OCI-LY7 (cell line): ENCODE measurements around the gene CCDC184. TPM values are rescaled to one million over a fixed set of nuclear protein-coding genes. Genes with fewer than 3 reads are reported as not detected.

Experiments
- BruUV-seq: library from RNA; stranded (reverse); fragments of 400-500 nt; replicated peaks from 2 replicates; lab custom pipeline; 2021; lab: Mats Ljungman, UMichigan
- CTCF ChIA-PET: fragments of 300-600 bp; sonication (Branson Sonifier 250); formaldehyde crosslinking; loops from one replicate; lab custom pipeline; 2022; ENCODE audit warnings: antibody characterized with exemption; ENCODE audit not compliant: unreplicated experiment; lab: Charles Lee
- POLR2A ChIA-PET: fragments of 300-600 bp; sonication (Branson Sonifier 250); formaldehyde crosslinking; loops from one replicate; lab custom pipeline; 2022; ENCODE audit warnings: antibody characterized with exemption; lab: Charles Lee
- DNase-seq: peaks from one replicate; pipeline ENCODE4 v3.0.0-alpha.2; 2015; ENCODE audit warnings: low spot score
- H2AFZ ChIP-seq: fragments of 200-600 bp; sonication (generic), shearing (Covaris generic); 2 replicates; pipeline ENCODE4 v1.6.1; 2014; ENCODE audit warnings: mild to moderate bottlenecking, antibody characterized with exemption, low read length, moderate library complexity
- H3K27ac ChIP-seq: fragments of 200-600 bp; sonication (generic); 2 replicates; pipeline ENCODE4 v1.5.1; 2014; ENCODE audit warnings: mixed run types, low read depth, mild to moderate bottlenecking, moderate library complexity, low read length, inconsistent platforms; ENCODE audit not compliant: poor library complexity, severe bottlenecking
- H3K36me3 ChIP-seq: fragments of 200-600 bp; sonication (generic); 2 replicates; pipeline ENCODE4 v1.6.1; 2014; ENCODE audit warnings: mild to moderate bottlenecking, antibody characterized with exemption, low read length, moderate library complexity, mixed read lengths; ENCODE audit not compliant: insufficient read depth
- H3K4me1 ChIP-seq: fragments of 200-600 bp; sonication (generic); 2 replicates; pipeline ENCODE4 v1.5.1; 2014; ENCODE audit warnings: mild to moderate bottlenecking, low read length; ENCODE audit not compliant: insufficient read depth, poor library complexity, severe bottlenecking
- H3K4me2 ChIP-seq: fragments of 200-600 bp; sonication (generic); 2 replicates; pipeline ENCODE4 v1.6.1; 2014; ENCODE audit warnings: mild to moderate bottlenecking, low read length
- H3K4me3 ChIP-seq: fragments of 200-600 bp; sonication (generic); 2 replicates; pipeline ENCODE4 v1.5.1; 2014; ENCODE audit warnings: mild to moderate bottlenecking, low read depth, low read length; ENCODE audit not compliant: poor library complexity, severe bottlenecking
- H3K79me2 ChIP-seq: fragments of 200-600 bp; sonication (generic); 2 replicates; pipeline ENCODE4 v1.6.1; 2016; ENCODE audit warnings: low read depth, mild to moderate bottlenecking, low read length, moderate library complexity, mixed read lengths; ENCODE audit not compliant: insufficient read depth
- H3K9me2 ChIP-seq: fragments of 200-600 bp; sonication (generic); 2 replicates; pipeline ENCODE4 v1.6.1; 2016; ENCODE audit warnings: mild to moderate bottlenecking, low read length, mixed read lengths; ENCODE audit not compliant: insufficient read depth
- H3K9me3 ChIP-seq: fragments of 200-600 bp; sonication (generic); 2 replicates; pipeline ENCODE4 v1.6.1; 2014; ENCODE audit warnings: mild to moderate bottlenecking, mixed run types, low read length, mixed read lengths
- H4K20me1 ChIP-seq: fragments of 200-600 bp; sonication (generic); 2 replicates; pipeline ENCODE4 v1.6.1; 2014; ENCODE audit warnings: mild to moderate bottlenecking, antibody characterized with exemption, low read length, moderate library complexity, mixed read lengths; ENCODE audit not compliant: insufficient read depth
- EZH2phosphoT487 ChIP-seq: fragments of 200-600 bp; sonication (generic); IDR thresholded peaks from 2 replicates; pipeline ENCODE4 v1.6.1; 2018; ENCODE audit warnings: low read depth, borderline replicate concordance, mild to moderate bottlenecking, mixed run types, antibody characterized with exemption, low read length, moderate library complexity, mixed read lengths
- intact Hi-C: fragments of 100-400 bp; cut with micrococcal nuclease; formaldehyde crosslinking; loops from one replicate; pipeline ENCODE4 v1.10.0; 2022; ENCODE audit not compliant: unreplicated experiment
- total RNA-seq, 2 experiments: library from RNA; depleted of rRNA in 1 of 2; stranded (reverse); fragments of >200 nt in 1 of 2; shearing (Covaris generic) in 1 of 2; gene quantifications; 2 replicates each; pipeline ENCODE4 v1.2.3, GENCODE V29; 2014 to 2022
- TF ChIP-seq, protein P1 (sequence below): fragments of 200-600 bp; sonication (generic); conservative IDR thresholded peaks from 2 replicates; pipeline ENCODE4 v1.5.1; 2014; ENCODE audit warnings: mild to moderate bottlenecking, antibody characterized with exemption, low read length, moderate library complexity, mixed read lengths

Gene CCDC184
- total RNA-seq, 2 experiments from 2014 or later, result not detected

DNA sequence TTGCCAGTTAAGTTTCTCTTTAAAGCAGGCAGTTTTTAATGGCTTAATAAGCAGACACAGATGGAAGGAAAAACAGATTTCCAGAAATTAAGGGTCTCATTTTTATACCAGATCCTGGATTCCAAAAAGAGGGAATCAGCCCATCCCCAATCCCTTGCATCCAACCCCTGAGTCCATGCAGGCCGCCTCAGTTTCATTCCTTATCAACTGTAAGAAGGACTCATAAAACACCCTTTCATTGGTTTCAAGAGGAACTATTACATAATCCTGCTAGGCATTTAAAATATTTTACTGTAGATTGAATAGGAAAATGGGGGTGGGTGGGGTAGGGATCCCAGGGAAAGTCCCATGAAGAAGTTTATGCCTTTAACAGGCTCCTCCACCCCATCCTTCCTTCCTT is 9.4 kb downstream of the CCDC184 start:
- Histone ChIP-seq H3K36me3 (no peaks in the 10 kb centered on the region), H4K20me1 (no peaks in the 10 kb centered on the region), H3K4me1 (peaks cover 7% of the 10 kb centered on the region), H3K27ac (no peak overlapping the region), H3K79me2 (no peaks in the 10 kb centered on the region), H3K4me2 (no peak overlapping the region), H2AFZ (no peak overlapping the region), H3K9me3 (no peaks in the 10 kb centered on the region), H3K9me2 (no peaks in the 10 kb centered on the region), H3K4me3 (no peak overlapping the region)
- intact Hi-C loops, result no loop called here
- TF ChIP-seq EZH2phosphoT487, result no peak
- TF ChIP-seq, protein P1, sequence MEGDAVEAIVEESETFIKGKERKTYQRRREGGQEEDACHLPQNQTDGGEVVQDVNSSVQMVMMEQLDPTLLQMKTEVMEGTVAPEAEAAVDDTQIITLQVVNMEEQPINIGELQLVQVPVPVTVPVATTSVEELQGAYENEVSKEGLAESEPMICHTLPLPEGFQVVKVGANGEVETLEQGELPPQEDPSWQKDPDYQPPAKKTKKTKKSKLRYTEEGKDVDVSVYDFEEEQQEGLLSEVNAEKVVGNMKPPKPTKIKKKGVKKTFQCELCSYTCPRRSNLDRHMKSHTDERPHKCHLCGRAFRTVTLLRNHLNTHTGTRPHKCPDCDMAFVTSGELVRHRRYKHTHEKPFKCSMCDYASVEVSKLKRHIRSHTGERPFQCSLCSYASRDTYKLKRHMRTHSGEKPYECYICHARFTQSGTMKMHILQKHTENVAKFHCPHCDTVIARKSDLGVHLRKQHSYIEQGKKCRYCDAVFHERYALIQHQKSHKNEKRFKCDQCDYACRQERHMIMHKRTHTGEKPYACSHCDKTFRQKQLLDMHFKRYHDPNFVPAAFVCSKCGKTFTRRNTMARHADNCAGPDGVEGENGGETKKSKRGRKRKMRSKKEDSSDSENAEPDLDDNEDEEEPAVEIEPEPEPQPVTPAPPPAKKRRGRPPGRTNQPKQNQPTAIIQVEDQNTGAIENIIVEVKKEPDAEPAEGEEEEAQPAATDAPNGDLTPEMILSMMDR, result no peak
- no peak for DNase-seq
- ChIA-PET POLR2A (interaction anchor here (1.4 kb wide), 1 partner anchor 11 kb away, joined by 3 read pairs; no protein-coding TSS in a partner anchor), CTCF (no interaction called here)
- no TSS peak for BruUV-seq

DNA sequence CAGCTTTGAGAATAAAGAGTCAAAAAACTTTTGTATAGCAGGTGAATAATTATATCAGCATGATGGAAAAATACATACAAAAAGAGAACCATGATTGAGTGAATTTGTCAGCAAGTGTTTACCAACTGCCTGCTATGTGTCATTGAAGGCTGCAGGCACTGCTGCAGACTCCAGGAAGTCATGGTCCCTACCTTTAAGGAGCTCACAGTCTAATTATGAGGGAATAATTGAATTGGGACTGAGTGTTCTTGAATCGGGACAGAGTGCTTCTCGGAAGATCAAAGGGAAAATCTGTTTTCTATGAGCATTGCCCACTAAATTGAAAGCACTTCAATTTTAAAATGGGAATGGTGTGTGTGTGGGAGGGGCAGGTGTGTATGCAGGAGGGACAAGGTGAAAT is 10.2 kb downstream of the CCDC184 start:
- TF ChIP-seq, protein P1, result no peak
- TF ChIP-seq EZH2phosphoT487, result no peak
- ChIA-PET POLR2A (interaction anchor here (0.6 to 1.4 kb wide), 2 partner anchors 11 to 64 kb away, joined by 3 read pairs; no protein-coding TSS in a partner anchor), CTCF (no interaction called here)
- Histone ChIP-seq H3K9me3 (no peaks in the 10 kb centered on the region), H3K4me3 (no peak overlapping the region), H3K9me2 (no peaks in the 10 kb centered on the region), H3K27ac (no peak overlapping the region), H4K20me1 (no peaks in the 10 kb centered on the region), H3K36me3 (no peaks in the 10 kb centered on the region), H3K4me1 (peaks cover 9% of the 10 kb centered on the region), H3K4me2 (no peak overlapping the region), H2AFZ (no peak overlapping the region), H3K79me2 (no peaks in the 10 kb centered on the region)
- intact Hi-C loops, result no loop called here
- BruUV-seq, result no TSS peak
- DNase-seq, result no peak

DNA sequence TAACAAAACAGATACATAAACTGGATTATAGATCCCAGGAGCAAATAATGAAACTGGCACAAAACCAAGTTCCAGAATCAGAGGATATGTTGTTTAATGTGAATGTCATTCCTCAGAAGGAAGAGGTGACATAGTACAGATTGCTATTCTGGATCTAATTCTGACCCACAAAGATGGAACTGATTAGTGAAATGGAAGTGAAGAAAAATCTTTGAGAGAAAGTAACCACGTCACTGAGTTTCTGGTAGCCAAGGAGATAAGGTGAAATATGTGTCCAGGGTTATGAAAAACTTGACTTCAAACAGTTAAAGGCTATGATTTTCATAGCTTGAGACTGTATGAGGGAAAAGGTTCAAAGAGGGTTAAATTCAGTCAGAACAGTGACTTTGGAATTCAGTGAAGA is 11.4 kb downstream of the CCDC184 start:
- Histone ChIP-seq H3K36me3 (no peaks in the 10 kb centered on the region), H3K4me1 (peaks cover 13% of the 10 kb centered on the region), H4K20me1 (no peaks in the 10 kb centered on the region), H3K9me3 (no peaks in the 10 kb centered on the region), H3K4me3 (no peak overlapping the region), H3K27ac (no peak overlapping the region), H2AFZ (no peak overlapping the region), H3K79me2 (no peaks in the 10 kb centered on the region), H3K9me2 (no peaks in the 10 kb centered on the region), H3K4me2 (no peak overlapping the region)
- TF ChIP-seq, protein P1, result no peak
- TF ChIP-seq EZH2phosphoT487, result no peak
- ChIA-PET POLR2A (no interaction called here), CTCF (no interaction called here)
- intact Hi-C loops, result loop anchor here (5.0 kb wide), 1 partner anchor 158 kb away; the partner anchor contains the start of gene ZNF641
- DNase-seq, result no peak
- BruUV-seq, result no TSS peak
